Inflammatory macrophage treated with lipopolysaccharide for 1 hour (primary cell): ENCODE data around the gene MASP2.
A peak's percentile ranks its signal among the peaks of the same experiment; 100 is the strongest.
"Not testable (repeated sequence)": the region's sequence is repeated elsewhere in the genome, so short reads cannot be mapped to it uniquely, and the experiment has no call there.

Experiments
- DNase-seq, 2 donors: peaks; one replicate each; pipeline ENCODE4 v3.0.0-alpha.2; 2020 to 2022

MASP2 gene

DNA sequence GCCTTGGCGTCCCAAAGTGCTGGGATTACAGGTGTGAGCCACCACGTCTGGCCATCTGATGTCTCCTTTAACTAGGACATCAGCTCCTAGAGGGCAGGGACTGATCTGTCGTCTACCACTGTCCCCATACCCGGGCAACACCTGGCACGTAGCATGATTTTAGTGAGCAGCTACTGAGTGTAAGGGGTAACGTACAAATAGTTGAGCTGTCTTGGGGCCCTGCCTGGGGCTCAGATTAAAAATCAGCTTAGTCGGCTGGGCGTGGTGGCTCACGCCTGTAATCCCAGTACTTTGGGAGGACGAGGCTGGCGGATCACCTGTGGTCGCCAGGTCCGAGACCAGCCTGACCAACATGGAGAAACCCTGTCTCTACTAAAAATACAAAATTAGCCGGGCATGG, 11.0 kb upstream of the MASP2 start:
- no peak for DNase-seq

DNA sequence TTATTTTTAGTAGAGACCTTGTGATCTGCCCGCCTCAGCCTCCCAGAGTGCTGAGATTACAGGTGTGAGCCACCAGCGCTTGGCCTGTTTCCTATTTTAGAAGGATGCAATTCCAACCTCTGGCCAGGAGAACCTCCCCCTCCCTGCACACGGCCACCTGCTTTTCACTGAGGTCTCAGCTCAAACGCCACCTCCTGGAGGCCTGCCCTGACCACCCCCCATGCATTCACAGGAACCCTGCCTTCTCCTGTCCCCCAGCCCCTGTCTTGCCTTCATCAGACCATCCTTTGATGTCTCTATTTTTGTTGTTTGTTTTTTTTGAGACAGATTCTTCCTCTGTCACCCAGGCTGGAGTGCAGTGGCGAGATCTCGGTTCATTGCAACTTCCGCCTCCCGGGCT, 10.4 kb upstream of the MASP2 start:
- no peak for DNase-seq

- DNase-seq = no peak
Observed at GRCh38 chr1:11056504-11056903, 9.5 kb upstream of the MASP2 start.

DNA sequence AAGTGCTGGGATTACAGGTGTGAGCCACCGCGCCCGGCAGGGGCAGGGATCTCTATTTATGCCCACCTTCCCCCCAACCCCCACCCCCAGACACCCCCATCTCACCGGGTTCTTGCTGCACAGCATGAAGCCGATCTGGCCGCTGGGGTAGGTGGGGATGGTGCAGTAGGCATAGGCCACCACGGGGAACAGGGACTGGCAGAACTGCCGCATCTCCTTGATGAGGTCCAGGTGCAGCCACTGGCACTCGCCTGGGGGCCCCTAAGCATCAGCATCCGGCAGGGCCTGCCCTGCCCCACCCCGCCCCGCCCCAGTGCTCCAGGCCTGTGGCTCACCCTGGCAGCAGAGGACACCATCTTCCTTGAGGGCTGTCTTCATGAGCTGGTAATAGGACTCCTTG, 8.6 kb upstream of the MASP2 start:
- no peak for DNase-seq

GRCh38 chr1:11054666-11055065, 7.6 kb upstream of the MASP2 start:
- no peak for DNase-seq

GRCh38 chr1:11054181-11054580, 7.1 kb upstream of the MASP2 start:
- DNase-seq = no peak

GRCh38 chr1:11053758-11054137, 6.7 kb upstream of the MASP2 start:
- DNase-seq = no peak

- DNase-seq = no peak
Observed at GRCh38 chr1:11052839-11053757, 6.1 kb upstream of the MASP2 start.

DNA sequence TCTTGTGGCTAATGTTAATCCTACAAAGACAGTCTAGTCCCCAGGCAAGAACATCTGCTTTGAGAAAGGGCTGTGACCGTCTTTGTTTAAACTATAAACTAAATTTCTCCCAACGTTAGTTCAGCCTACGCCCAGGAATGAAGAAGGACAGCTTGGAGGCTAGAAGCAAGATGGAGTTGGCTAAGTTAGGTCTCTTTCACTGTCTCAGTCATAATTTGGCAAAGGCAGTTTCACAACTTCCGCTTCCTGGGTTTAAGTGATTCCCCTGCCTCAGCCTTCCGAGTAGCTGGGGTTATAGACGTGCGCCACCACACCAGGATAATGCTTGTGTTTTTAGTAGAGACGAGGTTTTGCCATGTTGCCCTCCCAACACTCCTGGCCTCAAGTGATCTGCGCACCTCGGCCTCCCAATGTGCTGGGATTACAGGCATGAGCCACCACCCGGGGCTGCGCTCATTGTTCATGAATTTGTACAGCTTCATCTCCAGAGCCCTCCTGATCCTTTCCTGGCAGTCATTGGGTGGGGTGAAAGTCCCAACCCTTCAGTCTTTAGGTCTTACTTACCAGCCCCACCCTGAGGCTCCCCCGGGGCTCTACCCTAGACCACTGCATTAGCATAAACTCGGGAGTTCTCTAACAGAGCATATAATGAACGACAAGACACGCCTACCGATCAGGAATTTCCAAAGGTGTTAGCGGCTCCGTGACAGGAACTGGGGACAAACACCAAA, 4.9 kb upstream of the MASP2 start:
- DNase-seq = peak; percentile 52 to 68

DNA sequence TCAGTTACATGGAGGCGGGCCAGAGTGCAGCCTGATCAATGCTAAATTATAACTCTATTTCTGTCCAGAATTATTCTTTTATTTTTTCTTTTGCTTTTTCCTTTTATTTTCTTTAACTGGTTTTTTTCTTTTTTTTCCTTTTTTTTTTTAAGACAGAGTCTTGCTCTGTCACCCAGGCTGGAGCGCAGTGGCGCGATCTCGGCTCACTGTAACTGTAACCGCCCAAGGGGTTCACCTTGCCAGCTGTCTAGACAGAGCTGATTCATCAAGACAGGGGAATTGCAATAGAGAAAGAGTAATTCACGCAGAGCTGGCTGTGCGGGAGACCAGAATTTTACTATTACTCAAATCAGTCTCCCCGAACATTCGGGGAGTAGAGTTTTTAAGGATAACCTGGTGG, 4.1 kb upstream of the MASP2 start:
- DNase-seq = not testable (repeated sequence)

- no peak for DNase-seq
Observed at GRCh38 chr1:11046270-11046566, 821 bp downstream of the MASP2 start.

DNA sequence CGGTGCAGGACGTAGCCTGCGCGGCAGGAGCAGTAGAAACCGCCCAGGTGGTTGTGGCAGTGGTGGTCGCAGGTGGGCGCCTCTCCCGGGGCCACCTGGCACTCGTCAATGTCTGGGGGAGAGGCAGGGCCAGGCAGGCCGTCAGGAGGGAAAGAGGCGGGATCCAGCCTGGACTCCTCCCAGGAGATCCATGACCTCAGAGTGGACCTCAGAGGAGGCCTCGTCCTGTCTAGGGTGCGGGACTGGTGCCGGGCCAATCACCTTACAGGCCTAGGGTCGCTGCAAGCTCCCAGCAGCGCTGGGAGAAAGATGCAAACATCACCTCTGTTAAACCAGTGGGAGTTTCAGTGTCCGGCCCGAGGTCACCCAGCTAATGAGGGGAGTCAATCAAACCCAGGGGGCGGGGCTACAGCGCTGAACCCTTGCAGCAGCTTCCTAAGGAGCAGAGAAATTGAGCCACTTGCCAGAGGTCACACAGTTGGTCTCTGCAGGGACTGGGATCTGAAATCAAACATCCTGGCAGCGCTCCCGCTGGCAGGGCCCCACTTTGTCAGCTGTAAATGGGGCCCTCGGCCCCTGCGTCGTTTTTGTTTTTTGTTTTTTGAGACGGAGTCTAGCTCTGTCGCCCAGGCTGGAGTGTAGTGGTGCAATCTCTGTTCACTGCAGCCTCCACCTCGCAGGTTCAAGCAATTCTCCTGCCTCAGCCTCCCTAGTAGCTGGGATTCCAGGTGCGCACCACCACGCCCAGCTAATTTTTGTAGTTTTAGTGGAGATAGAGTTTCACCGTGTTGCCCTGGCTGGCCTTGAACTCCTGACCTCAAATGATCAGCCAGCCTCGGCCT, 1.4 kb downstream of the MASP2 start:
- no peak for DNase-seq

GRCh38 chr1:11044849-11045427, 2.1 kb downstream of the MASP2 start:
- no peak for DNase-seq

GRCh38 chr1:11044086-11044848, 2.8 kb downstream of the MASP2 start:
- no peak for DNase-seq

- DNase-seq = no peak
Observed at GRCh38 chr1:11042995-11043874, 3.8 kb downstream of the MASP2 start.

DNA sequence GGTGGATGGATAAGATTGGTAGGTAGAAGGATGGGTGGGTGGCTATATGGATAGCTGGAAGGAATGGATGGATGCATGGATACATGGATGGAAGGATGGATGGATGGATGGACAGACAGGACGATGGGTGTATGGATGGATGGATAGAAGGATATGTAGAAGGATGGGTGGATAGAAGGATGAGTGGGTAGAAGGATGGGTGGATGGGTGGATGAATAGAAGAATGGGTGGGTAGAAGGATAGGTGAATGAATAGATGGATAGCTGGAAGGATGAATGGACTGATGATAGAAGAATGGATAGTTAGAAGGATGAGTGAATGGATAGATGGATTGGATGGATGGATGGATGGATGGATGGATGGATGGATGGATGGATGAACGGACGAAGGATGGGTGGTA, 5.0 kb downstream of the MASP2 start:
- DNase-seq = no peak

DNA sequence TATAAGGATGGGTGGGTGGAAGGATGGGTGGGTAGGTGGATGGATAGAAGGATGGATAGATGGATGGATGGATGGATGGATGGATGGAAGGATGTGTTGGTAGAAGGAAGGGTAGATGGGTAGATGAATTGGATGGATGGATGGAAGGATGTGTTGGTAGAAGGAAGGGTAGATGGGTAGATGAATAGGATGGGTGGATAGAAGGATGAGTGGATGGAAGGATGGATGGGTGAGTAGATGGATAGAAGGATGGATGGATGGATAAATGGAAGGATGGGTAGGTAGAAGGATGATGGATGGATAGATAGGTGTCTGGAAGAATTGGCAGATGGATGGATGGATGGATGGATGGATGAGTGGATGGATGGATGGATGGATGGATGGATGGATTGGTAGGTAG, 6.0 kb downstream of the MASP2 start:
- DNase-seq = no peak

DNA sequence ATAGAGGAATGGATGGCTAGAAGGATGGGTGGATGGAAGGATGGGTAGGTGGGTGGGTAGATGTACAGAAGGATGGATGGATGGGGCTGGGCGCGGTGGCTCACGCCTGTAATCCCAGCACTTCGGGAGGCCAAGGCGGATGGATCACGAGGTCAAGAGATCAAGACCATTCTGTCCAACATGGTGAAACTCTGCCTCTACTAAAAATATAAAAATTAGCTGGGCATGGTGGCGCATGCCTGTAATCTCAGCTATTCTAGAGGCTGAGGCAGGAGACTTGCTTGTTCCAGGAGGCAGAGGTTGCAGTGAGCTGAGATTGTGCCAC, 7.0 kb downstream of the MASP2 start:
- not testable (repeated sequence) for DNase-seq

DNA sequence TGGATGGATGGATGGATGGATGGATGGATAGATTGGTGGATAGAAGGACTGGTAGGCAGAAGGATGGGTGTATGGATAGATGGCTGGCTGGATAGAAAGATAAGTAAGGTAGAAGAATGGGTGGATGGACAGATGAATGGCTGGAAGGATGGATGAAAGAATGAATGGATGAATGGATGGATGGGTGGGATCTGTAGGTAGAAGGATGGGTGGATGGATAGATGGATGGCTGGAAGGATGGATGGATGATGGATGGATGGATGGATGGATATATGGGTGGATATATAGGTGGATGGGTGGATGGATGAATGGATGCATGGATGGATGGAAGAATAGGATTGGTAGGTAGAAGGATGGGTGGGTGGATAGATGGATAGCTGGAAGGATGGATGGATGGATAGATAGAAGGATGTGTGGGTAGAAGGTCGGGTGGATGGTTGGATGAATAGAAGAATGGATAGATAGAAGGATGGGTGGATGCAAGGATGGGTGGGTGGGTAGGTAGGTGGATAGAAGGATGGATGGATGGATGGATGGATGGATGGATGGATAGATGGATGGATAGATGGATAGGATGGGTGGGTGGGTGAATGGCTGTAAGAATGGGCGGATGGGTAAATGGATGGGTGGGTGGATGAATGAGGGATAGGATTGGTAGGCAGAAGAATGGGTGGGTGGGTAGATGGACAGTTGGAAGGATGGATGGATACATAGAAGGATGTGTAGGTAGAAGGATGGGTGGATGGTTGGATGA, 7.5 kb downstream of the MASP2 start:
- no peak for DNase-seq

DNA sequence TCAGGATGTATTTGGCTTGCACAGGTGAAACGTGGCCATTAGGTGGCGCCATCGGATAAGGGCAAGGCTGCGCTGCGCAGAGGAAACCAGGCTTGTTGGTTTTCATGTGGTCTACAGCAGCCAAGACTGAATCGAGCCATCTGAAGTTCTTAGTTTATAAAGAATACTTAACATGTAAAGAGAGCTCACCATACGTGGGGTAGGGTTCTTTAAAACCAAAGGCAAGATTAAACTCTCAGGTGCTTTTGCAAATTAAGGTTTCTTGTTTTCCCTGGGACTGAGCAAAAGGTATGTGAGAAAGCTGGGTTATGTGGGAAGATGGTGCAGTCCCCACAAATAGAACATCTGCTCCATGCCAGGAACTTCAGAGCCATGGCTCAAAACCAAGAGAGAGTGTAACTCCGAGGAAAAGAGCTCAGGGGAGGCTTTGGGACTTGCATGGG, 9.3 kb downstream of the MASP2 start:
- peak; percentile 61 to 94 for DNase-seq
